ENCODE data around the gene CCDC102B.

DNA sequence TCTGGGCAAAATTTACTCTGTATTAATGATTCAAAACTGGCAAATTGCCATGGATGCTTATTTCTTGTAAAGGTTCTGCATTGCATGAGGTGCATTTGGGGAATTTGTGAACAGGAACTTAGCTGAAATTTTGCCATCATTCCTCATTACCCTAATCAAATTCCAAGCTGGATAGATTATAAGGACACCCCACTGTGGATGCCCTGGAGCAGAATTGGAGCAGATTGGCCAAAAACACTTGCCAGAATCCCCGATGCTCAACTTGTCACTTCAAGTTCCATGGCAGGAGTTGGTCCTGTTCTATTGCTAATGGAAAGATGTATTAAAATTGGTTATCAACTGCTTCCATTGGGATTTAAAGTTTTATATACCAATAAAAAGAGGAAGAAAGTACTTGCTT, 237.9 kb downstream of the CCDC102B start:
- TF ChIP-seq, protein P1, sequence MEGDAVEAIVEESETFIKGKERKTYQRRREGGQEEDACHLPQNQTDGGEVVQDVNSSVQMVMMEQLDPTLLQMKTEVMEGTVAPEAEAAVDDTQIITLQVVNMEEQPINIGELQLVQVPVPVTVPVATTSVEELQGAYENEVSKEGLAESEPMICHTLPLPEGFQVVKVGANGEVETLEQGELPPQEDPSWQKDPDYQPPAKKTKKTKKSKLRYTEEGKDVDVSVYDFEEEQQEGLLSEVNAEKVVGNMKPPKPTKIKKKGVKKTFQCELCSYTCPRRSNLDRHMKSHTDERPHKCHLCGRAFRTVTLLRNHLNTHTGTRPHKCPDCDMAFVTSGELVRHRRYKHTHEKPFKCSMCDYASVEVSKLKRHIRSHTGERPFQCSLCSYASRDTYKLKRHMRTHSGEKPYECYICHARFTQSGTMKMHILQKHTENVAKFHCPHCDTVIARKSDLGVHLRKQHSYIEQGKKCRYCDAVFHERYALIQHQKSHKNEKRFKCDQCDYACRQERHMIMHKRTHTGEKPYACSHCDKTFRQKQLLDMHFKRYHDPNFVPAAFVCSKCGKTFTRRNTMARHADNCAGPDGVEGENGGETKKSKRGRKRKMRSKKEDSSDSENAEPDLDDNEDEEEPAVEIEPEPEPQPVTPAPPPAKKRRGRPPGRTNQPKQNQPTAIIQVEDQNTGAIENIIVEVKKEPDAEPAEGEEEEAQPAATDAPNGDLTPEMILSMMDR (IDR thresholded peaks at IDR 0.05): no peak
- TF ChIP-seq POLR2A (IDR thresholded peaks at IDR 0.05): no peak
